HG02623 (cell line): Measurements from ENCODE around the gene ENOX2.

ENCODE experiments used
- ATAC-seq: cut with Tn5 transposase; IDR thresholded peaks from one replicate; pipeline ENCODE4 v1.9.1; 2021; ENCODE audit warnings: moderate library complexity; ENCODE audit not compliant: unreplicated experiment

The ENOX2 gene

GRCh38 chrX:130885996-130886395, 17.0 kb downstream of the ENOX2 start:
- no peak for ATAC-seq

GRCh38 chrX:130885508-130885907, 17.5 kb downstream of the ENOX2 start:
- no peak for ATAC-seq

DNA sequence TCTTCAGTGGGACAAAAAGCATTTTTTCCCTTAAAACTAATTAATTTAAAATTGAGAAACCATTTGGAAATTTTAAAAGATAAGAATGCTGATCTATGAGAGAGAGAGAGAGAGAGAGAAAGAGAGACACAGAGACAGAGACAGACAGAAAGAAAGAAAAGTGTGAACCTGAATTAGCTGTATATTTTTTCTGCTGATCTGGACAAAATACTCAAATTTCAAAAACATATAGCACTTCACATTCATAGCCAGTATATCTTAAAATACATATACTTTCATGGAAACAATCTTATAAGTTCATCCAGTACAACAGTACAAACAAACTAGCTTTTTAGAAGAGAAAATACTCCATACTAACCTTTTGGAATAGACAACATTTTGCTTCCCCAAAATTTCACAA, 18.4 kb downstream of the ENOX2 start:
- no peak for ATAC-seq

- ATAC-seq = no peak
Measured at GRCh38 chrX:130879869-130880268, 23.1 kb downstream of the ENOX2 start.

- no peak for ATAC-seq
Measured at GRCh38 chrX:130878350-130879341, 24.4 kb downstream of the ENOX2 start.

- no peak for ATAC-seq
Measured at GRCh38 chrX:130877892-130878341, 25.1 kb downstream of the ENOX2 start.

- no peak for ATAC-seq
Measured at GRCh38 chrX:130876226-130876625, 26.8 kb downstream of the ENOX2 start.

DNA sequence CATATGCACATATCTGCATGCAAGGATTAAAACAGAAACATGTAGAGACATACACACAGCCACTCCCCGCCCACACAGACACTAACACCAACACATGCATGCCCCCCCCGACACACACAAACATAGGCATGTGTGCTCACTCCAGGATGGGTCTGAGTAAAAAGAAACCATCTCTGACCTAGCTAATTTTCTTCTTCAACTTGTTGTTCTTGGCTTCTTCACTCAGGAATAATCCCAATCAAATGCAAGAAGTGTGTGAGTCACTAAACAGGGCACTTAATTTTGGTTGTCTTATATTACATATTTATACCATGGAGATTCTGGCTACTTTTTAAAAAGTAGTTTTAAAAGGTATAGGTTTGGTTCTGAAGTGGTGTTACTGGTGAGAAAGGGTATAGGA, 28.3 kb downstream of the ENOX2 start:
- ATAC-seq = no peak

DNA sequence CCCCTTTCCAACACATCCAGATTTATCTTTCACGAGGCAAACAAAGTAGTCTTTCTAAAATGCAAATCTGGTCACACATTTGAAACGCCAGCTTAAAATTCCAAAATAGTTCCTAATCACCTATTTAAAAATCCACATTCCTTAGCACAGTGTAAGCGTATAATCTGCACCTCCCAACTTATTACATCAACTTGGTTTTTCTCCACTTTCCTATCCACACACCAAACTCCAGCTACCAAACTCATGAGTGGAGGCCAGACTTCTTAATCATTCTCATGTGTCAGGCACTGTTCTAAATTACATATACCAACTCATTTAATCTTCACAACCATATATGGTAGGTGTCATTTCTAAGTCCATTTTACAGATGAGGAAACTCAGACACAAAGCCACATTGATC, 33.8 kb downstream of the ENOX2 start:
- ATAC-seq = no peak

GRCh38 chrX:130861462-130861861, 41.5 kb downstream of the ENOX2 start:
- no peak for ATAC-seq

DNA sequence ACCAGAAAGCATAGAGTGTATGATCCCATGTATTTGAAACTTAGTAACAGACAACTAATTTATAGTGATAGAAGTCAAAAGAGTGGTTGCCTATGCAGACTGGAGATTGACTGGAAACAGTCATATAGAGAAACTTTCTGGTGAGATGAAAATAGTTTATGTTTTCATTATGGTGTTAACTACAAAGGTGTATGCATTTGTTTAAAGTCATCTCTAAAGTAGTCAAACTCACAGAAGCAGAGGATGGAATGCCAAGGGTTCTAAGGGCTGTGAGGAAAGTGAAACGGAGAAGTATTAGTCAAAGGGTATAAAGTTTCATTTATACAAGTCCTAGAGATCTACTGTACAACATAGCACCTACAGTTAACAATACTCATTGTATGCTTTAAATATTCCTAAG, 45.8 kb downstream of the ENOX2 start:
- ATAC-seq = peak; percentile 96

DNA sequence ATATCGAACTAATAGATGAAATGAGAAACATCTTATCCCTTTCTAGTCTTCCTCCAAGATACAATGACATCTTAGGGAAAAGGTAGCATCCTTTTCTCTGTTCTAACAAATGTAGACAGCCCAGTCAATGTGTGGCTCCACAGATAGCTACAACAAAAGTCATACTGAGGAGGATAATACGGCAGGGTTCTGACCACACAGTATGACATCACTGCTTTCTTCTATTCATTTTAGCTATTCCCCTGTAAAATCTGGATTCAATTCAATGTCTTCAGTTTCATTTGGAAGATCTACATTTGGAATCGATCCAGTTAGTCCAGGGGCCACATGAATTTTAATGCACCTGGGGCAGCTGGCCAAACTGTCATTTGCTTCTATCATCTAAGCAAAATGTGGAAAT, 51.4 kb downstream of the ENOX2 start:
- no peak for ATAC-seq

DNA sequence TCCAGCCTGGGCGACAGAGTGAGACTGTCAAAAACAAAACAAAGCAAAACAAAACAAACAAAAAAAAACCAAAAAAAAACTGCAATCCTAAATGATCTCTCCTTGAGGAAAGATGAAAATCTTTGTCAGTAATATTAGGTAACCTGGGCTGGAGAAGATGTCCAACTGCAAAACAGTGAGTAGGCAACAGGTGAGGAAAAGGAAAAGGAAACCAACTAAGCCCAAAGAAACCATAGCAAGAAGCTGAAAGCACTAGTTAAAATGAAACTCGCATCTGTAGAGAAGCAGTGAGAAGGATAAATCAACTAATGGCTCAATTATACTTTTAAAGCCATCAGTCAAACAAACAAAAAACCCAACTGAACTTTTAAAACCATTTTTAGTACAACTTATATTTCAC, 54.2 kb downstream of the ENOX2 start:
- peak; percentile 83 for ATAC-seq

DNA sequence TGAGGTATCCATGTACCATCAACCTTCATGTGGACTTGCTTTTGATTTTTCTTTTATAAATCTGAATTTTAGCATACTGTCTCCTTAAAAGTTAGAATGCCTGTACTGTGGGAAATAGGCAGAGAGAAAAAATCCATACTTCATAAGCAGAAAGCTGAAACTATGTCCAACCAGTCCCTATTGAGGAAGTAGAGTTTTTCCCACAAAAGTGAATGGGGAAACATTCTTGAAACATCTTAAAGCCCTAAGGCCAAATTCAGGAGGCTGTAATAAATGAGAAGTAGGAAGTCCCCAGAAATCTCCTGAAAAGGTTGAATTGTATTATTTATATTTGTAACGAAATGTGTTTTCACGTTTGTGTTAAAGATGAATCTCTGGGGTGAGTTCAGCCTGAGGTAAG, 56.3 kb downstream of the ENOX2 start:
- ATAC-seq = no peak

DNA sequence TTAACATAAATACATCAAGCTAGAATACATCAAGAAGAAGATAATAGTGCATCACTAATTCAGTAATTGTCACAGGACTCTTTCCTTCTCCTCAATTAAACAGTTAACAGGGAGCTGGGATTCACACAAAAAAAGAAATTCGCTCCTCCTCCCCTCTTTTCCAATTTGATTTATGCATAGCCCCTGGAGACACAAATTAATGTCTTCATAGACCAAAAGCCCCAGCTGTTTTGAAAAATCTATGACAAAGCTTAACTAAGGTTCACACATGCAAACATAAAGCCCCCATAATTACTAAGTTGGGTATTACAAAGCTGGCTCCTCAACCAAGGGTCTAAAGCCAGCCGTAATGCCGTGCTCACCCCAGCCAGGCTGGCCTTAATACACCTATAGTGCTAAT, 61.2 kb downstream of the ENOX2 start:
- no peak for ATAC-seq

GRCh38 chrX:130840345-130840744, 62.7 kb downstream of the ENOX2 start:
- ATAC-seq = no peak

DNA sequence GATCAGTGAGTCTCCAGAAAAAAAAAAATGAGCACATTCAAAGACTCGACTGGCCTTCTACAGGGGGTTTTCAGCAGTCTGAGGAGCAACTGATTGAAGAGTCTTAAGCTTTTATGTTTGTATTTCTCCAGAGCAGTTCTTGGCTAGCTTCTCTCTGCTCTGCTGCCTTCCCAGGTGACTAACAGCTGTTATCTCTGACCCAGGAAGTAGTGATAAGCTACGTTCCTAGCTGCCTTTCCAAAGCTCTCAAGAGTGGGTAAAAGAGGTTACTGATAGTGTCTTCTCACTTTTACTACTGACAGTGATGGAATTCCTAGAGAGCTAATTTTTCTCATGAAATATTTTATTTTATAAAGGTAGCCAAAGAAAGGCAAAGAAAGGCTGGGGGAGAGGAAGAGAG, 66.6 kb downstream of the ENOX2 start:
- no peak for ATAC-seq

GRCh38 chrX:130834830-130835229, 68.2 kb downstream of the ENOX2 start:
- ATAC-seq = no peak

GRCh38 chrX:130834149-130834548, 68.9 kb downstream of the ENOX2 start:
- ATAC-seq = no peak

- ATAC-seq = no peak
Measured at GRCh38 chrX:130831347-130831722, 71.7 kb downstream of the ENOX2 start.

DNA sequence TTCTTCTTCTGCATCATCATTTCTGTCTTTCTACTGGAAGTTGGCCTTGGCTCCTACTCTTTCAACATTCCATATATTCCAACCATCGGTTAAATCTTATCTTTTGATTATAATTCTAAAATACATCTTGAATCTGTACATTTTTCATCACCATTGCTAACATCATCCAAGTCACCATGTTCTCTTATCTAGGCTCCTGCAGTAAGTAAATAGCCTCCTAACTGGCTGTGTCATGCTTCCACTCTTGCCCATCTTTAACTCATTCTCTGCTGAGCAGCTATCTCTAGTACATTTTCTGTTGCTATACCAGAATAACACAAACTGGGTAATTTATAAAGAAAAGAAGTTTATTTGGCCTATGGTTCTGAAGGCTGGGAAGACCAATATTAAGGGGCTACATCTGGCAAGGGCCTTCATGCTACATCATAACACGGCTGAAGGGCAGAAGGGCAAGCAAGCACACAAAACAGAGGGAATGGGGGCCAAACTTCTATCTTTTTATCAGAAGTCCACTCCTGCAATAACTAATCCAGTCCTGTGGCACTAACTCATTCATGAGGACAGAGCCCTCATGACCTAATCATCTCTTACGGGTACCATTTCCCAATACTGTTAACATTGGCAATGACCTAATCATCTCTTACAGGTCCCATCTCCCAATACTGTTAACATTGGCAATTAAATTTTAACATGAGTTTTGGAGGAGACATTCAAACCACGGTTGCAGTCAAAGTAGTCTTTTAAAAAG, 72.2 kb downstream of the ENOX2 start:
- no peak for ATAC-seq
